Gastroesophageal sphincter (tissue), 4 donors: ENCODE results near the gene TXNDC17. TPM values are rescaled to one million over a fixed set of nuclear protein-coding genes. Genes with fewer than 3 reads are reported as not detected.
"Not testable (repeated sequence)": the region's sequence is repeated elsewhere in the genome, so short reads cannot be mapped to it uniquely, and the experiment has no call there.

ENCODE experiments used
- ATAC-seq: fragments of 150-250 bp; one replicate; pipeline ENCODE4 v1.9.1; 2016; ENCODE audit warnings: mild to moderate bottlenecking, moderate library complexity
- H3K27ac ChIP-seq, 4 donors: fragments of 200-600 bp; sonication (generic) in 3 of 4; 1 replicate in 3 of 4; 2 replicates in 1 of 4; pipeline ENCODE4 v1.5.1; 2016 to 2019
- H3K27me3 ChIP-seq: fragments of 200-600 bp; sonication (generic); one replicate; pipeline ENCODE4 v1.5.1; 2019
- H3K36me3 ChIP-seq, 2 donors: fragments of 200-600 bp; sonication (generic); one replicate each; pipeline ENCODE4 v1.5.1; 2019; ENCODE audit warnings: control low read depth in 1 of 2
- H3K4me1 ChIP-seq, 3 donors: fragments of 200-600 bp; sonication (generic); 1 replicate in 2 of 3; 2 replicates in 1 of 3; pipeline ENCODE4 v1.5.1; 2016 to 2019; ENCODE audit warnings: control low read depth in 2 of 3
- H3K4me3 ChIP-seq, 2 donors: fragments of 200-600 bp; sonication (generic); one replicate each; pipeline ENCODE4 v1.5.1; 2019; ENCODE audit warnings: mild to moderate bottlenecking in 1 of 2, moderate library complexity in 1 of 2
- H3K9me3 ChIP-seq, 3 donors: fragments of 200-600 bp; sonication (generic); one replicate each; pipeline ENCODE4 v1.5.1; 2017 to 2019; ENCODE audit warnings: control low read depth in 2 of 3
- EP300 ChIP-seq: sonication (generic); formaldehyde crosslinking; IDR thresholded peaks from one replicate; pipeline ENCODE4 v1.6.1; 2017; ENCODE audit warnings: antibody characterized with exemption, mild to moderate bottlenecking
- POLR2A ChIP-seq, 2 donors: fragments of 450-650 bp; IDR thresholded peaks; one replicate each; pipeline ENCODE4 v1.6.1; 2017; ENCODE audit warnings: antibody characterized with exemption in 2 of 2, mild to moderate bottlenecking in 2 of 2, moderate library complexity in 1 of 2
- POLR2AphosphoS5 ChIP-seq: sonication (generic); formaldehyde crosslinking; IDR thresholded peaks from one replicate; pipeline ENCODE4 v1.6.1; 2017; ENCODE audit warnings: antibody characterized with exemption
- WGBS, 2 donors: methylation state at CpG; one replicate each; pipeline ENCODE4 v1.1.5; 2018; ENCODE audit warnings: low coverage in 1 of 2; 5-methylcytosine and 5-hydroxymethylcytosine counted together
- total RNA-seq, 4 donors: library from RNA; depleted of rRNA; stranded (reverse); fragments of >200 nt; gene quantifications; one replicate each; pipeline ENCODE4 v1.1.0, GENCODE V29; 2016
- TF ChIP-seq, protein P1 (sequence below), 4 experiments: fragments of 200-600 bp in 2 of 4; fragments of 450-650 bp in 2 of 4; sonication (generic) in 1 of 4; IDR thresholded peaks; one replicate each; pipeline ENCODE4 v1.5.1; 2017 to 2019; ENCODE audit warnings: antibody characterized with exemption in 4 of 4, mild to moderate bottlenecking in 2 of 4, moderate library complexity in 2 of 4

Gene TXNDC17
- total RNA-seq, 4 donors from 2014 or later: 41.2 to 85.8 (median 68.2) TPM

DNA sequence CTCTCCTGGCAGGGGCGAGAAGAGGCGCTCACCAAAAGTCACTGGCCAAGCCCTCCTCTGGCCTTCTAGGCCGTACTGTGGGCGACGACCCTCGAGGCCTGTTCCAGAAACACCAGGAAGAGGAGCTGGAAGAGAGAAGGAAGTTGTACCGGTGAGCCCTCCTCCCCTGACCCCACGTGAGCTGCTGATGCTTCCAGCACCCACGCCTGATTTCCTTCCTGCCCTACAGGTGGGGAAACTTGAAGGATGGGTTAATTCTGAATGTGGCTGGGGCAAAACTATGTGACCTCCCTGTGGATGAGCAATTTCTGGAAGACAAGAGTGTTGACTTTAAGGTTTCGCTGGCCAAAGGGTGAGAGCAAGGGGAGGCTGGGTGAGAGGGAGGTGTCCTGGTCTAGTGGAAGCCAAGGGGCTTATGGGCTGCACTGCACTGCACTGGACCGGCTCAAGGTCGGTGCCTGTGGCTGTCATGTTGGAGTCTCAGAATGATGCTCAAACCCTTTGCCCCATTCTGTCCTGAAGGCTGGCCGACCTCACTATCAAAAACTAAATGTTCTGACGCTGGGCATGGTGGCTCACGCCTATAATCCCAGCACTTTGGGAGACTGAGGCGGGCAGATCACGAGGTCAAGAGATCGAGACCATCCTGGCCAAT is 16.9 kb downstream of the TXNDC17 start:
- peaks cover 0 to 9% (median 0%) of the 10 kb centered on the region in 3 donors for H3K9me3 ChIP-seq
- peaks cover 75% of the 10 kb centered on the region for H3K27me3 ChIP-seq
- H3K4me3 ChIP-seq: no peak overlapping the region
- 64 to 92% methylated on average over 2 of the region's 18 CpGs for WGBS, 2 donors
- peaks cover 0 to 34% (median 3%) of the 10 kb centered on the region in 3 donors for H3K4me1 ChIP-seq
- no peaks in the 10 kb centered on the region for H3K36me3 ChIP-seq
- H3K27ac ChIP-seq: no peak overlapping the region
- TF ChIP-seq POLR2AphosphoS5 (no peak), POLR2A (IDR thresholded peaks at IDR 0.05) (no peak), EP300 (no peak)
- TF ChIP-seq, protein P1, sequence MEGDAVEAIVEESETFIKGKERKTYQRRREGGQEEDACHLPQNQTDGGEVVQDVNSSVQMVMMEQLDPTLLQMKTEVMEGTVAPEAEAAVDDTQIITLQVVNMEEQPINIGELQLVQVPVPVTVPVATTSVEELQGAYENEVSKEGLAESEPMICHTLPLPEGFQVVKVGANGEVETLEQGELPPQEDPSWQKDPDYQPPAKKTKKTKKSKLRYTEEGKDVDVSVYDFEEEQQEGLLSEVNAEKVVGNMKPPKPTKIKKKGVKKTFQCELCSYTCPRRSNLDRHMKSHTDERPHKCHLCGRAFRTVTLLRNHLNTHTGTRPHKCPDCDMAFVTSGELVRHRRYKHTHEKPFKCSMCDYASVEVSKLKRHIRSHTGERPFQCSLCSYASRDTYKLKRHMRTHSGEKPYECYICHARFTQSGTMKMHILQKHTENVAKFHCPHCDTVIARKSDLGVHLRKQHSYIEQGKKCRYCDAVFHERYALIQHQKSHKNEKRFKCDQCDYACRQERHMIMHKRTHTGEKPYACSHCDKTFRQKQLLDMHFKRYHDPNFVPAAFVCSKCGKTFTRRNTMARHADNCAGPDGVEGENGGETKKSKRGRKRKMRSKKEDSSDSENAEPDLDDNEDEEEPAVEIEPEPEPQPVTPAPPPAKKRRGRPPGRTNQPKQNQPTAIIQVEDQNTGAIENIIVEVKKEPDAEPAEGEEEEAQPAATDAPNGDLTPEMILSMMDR (IDR thresholded peaks at IDR 0.05): no peak
- no peak for ATAC-seq

DNA sequence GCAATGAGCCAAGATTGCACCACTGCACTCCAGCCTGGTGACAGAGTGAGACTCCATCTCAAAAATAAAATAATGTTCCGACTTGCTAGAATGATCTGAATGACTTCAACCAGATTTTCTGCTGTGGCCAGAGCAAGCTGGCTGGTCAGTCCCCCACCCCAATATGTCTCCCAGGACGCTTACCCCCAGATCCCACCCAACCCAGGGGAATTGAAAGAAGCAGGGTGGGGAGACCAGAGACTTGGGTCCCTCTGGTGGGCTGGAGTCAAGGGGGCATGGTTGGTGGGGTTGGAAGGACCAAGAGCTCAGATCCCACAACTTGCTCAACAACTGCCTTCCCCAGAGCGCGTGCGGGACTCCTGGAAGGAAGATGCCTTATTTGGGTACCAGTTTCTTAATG is 17.6 kb downstream of the TXNDC17 start:
- Histone ChIP-seq H3K27me3 (peaks cover 73% of the 10 kb centered on the region), H3K4me1 (peaks cover 0 to 28% (median 3%) of the 10 kb centered on the region in 3 donors)
- H3K27ac ChIP-seq, H3K36me3 ChIP-seq, H3K4me3 ChIP-seq, ATAC-seq, H3K9me3 ChIP-seq: not testable (repeated sequence)
- WGBS, 2 donors: no CpG with 5 or more reads among the region's 5 CpGs

DNA sequence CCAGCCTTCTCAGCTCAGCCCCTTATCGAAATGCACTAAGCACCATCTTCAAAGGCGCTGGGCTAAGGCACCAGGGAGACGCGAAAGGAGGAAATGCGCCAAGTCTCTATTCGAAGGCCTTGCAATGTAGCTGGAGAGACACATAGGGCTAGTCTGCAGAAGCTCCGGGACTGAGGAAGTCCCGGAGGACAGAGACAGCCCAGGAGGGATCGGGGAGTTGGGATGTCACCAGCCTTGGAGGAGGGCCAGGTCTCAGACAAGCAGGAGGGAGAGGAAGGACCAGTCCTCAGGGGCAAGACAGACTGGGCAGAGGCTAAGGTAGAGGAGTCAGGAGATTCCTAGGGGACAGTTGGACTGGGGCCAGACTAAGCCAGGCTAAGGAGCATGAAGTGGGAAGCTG is 19.2 kb downstream of the TXNDC17 start:
- Histone ChIP-seq H3K4me1 (peaks cover 0 to 17% (median 0%) of the 10 kb centered on the region in 3 donors), H3K36me3 (no peaks in the 10 kb centered on the region), H3K27ac (no peak overlapping the region), H3K4me3 (no peak overlapping the region), H3K27me3 (peaks cover 58% of the 10 kb centered on the region), H3K9me3 (peaks cover 0 to 2% (median 0%) of the 10 kb centered on the region in 3 donors)
- TF ChIP-seq POLR2AphosphoS5 (no peak), EP300 (no peak), POLR2A (IDR thresholded peaks at IDR 0.05) (no peak)
- TF ChIP-seq, protein P1 (IDR thresholded peaks at IDR 0.05): no peak
- WGBS, 2 donors: 55 to 61% methylated on average over 3 to 6 of the region's 9 CpGs
- ATAC-seq: no peak

DNA sequence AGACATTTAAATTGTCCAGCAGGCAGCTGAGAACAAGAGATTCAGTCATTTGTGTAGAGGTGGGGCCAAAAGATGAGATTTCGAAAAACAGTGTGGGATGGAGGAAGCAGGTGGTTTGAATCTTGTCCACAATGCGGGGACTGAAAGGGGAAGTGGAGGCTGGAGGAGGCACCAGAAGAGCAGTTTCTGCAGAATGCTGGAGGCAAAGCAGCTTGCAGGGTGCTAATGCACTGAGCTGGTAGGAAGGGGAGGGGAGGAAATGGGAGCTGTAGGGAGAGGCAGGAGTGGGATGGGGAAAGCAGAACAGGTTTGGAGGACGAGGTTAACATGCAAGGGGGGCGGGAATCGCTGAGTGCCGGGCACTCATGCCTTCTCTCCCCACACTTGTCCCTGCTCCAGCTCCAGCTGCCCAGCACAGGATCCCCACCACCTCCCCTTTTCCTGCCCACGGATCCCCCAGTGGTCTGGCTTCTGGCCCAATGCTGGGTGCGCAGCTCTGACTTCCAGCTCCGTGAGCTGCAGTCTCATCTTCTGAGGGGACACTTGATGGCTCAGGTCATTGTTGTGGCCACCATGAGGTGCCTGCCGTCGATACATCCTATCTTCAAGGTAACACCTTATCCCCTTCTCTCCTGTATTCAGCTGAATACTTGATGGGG is 20.1 kb downstream of the TXNDC17 start:
- TF ChIP-seq EP300 (no peak), POLR2AphosphoS5 (no peak), POLR2A (IDR thresholded peaks at IDR 0.05) (no peak)
- TF ChIP-seq, protein P1 (IDR thresholded peaks at IDR 0.05): no peak
- no peak overlapping the region for H3K27ac ChIP-seq
- peaks cover 0 to 9% (median 0%) of the 10 kb centered on the region in 3 donors for H3K4me1 ChIP-seq
- no peaks in the 10 kb centered on the region for H3K36me3 ChIP-seq
- WGBS, 2 donors: 45% methylated on average over 10 to 11 of the region's 11 CpGs
- H3K27me3 ChIP-seq: peaks cover 52% of the 10 kb centered on the region
- no peaks in the 10 kb centered on the region for H3K9me3 ChIP-seq
- no peak for ATAC-seq
- H3K4me3 ChIP-seq: no peak overlapping the region

DNA sequence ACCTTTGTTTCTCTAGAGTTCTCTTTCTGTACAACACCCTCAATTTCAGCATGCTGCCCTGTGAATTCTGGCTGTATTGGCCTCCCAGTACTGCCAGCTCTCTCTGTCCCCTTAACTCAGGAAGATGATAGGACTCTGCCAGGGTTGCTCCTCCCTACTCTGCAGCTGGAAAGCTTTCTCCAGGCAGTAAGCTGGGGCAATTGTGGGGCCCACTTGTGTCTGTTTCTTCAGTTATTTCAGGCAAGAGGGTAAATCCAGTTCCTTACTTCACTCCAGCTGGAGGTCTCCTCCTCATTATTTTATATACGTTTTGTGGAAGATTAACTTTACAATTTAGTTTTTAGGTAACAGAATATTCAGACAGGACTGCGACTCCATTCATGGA is 20.6 kb downstream of the TXNDC17 start:
- H3K27me3 ChIP-seq: peaks cover 49% of the 10 kb centered on the region
- ATAC-seq: no peak
- WGBS, 2 donors: 75 to 78% methylated on average over 2 of the region's 2 CpGs

DNA sequence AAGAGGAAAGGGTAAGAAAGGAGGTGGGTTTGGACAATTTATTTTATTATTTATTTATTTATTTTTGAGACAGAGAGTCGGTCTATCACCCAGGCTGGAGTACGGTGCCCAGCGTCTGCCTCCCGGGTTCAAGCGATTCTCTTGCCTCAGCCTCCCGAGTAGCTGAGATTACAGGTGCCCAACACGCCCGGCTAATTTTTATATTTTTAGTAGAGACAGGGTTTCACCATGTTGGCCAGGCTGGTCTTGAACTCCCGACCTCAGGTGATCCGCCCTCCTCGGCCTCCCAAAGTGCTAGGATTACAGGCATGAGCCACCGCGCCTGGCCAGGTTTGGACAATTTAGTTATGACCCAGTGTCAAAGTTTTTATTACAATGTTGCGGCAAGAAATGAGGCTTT is 22.3 kb downstream of the TXNDC17 start:
- not testable (repeated sequence) for H3K36me3 ChIP-seq, ATAC-seq, H3K4me1 ChIP-seq, H3K9me3 ChIP-seq, H3K4me3 ChIP-seq, H3K27ac ChIP-seq
- WGBS, 2 donors: 83 to 90% methylated on average over 8 to 11 of the region's 14 CpGs
- H3K27me3 ChIP-seq: peaks cover 42% of the 10 kb centered on the region

More for the DNA sequence above, 20.6 kb downstream of the TXNDC17 start:
- no peak for TF ChIP-seq POLR2AphosphoS5
- TF ChIP-seq, protein P1 (IDR thresholded peaks at IDR 0.05): no peak
- TF ChIP-seq POLR2A (IDR thresholded peaks at IDR 0.05): no peak
- no peak for TF ChIP-seq EP300
- no peak overlapping the region for H3K4me3 ChIP-seq
- H3K9me3 ChIP-seq: no peaks in the 10 kb centered on the region
- no peaks in the 10 kb centered on the region for H3K36me3 ChIP-seq
- no peak overlapping the region for H3K27ac ChIP-seq
- peaks cover 0 to 7% (median 0%) of the 10 kb centered on the region in 3 donors for H3K4me1 ChIP-seq
